HG03460 (cell line): ENCODE measurements around the gene ALPP.
"Not testable (repeated sequence)": the region's sequence is repeated elsewhere in the genome, so short reads cannot be mapped to it uniquely, and the experiment has no call there.

Experiments used
- ATAC-seq: cut with Tn5 transposase; IDR thresholded peaks from one replicate; pipeline ENCODE4 v1.9.1; 2021; ENCODE audit not compliant: unreplicated experiment

ALPP gene

GRCh38 chr2:232379610-232380590 is 1.3 kb downstream of the ALPP start:
- not testable (repeated sequence) for ATAC-seq

- not testable (repeated sequence) for ATAC-seq
Measured at GRCh38 chr2:232381204-232382031, 2.9 kb downstream of the ALPP start.

- ATAC-seq = no peak
Measured at GRCh38 chr2:232382331-232383225, 4.0 kb downstream of the ALPP start.

- no peak for ATAC-seq
Measured at GRCh38 chr2:232384466-232384865, 5.9 kb downstream of the ALPP start.

- not testable (repeated sequence) for ATAC-seq
Measured at GRCh38 chr2:232385058-232385457, 6.5 kb downstream of the ALPP start.

GRCh38 chr2:232385660-232386489 is 7.3 kb downstream of the ALPP start:
- no peak for ATAC-seq

- no peak for ATAC-seq
Measured at GRCh38 chr2:232386490-232386739, 7.9 kb downstream of the ALPP start.

GRCh38 chr2:232386740-232387450 is 8.3 kb downstream of the ALPP start:
- no peak for ATAC-seq

GRCh38 chr2:232387451-232388171 is 9.1 kb downstream of the ALPP start:
- ATAC-seq = no peak

GRCh38 chr2:232388324-232388891 is 9.9 kb downstream of the ALPP start:
- ATAC-seq = no peak

- ATAC-seq = no peak
Measured at GRCh38 chr2:232389327-232389726, 10.8 kb downstream of the ALPP start.

- no peak for ATAC-seq
Measured at GRCh38 chr2:232390661-232391060, 12.1 kb downstream of the ALPP start.

- ATAC-seq = no peak
Measured at GRCh38 chr2:232393556-232393955, 15.0 kb downstream of the ALPP start.

GRCh38 chr2:232394431-232394830 is 15.9 kb downstream of the ALPP start:
- not testable (repeated sequence) for ATAC-seq

GRCh38 chr2:232395586-232395985 is 17.0 kb downstream of the ALPP start:
- ATAC-seq = no peak

GRCh38 chr2:232396683-232397082 is 18.1 kb downstream of the ALPP start:
- ATAC-seq = no peak

GRCh38 chr2:232398293-232399034 is 19.9 kb downstream of the ALPP start:
- no peak for ATAC-seq
